GM19372 (cell line): Measurements from ENCODE around the gene ODAPH.
"Not testable (repeated sequence)": the region's sequence is repeated elsewhere in the genome, so short reads cannot be mapped to it uniquely, and the experiment has no call there.

Source experiments
- ATAC-seq: cut with Tn5 transposase; IDR thresholded peaks from one replicate; pipeline ENCODE4 v1.9.1; 2021; ENCODE audit warnings: mild to moderate bottlenecking, low read depth, moderate library complexity; ENCODE audit not compliant: unreplicated experiment

ODAPH gene

GRCh38 chr4:75544220-75544619 is 11.6 kb upstream of the ODAPH start:
- not testable (repeated sequence) for ATAC-seq

GRCh38 chr4:75544870-75545269 is 11.0 kb upstream of the ODAPH start:
- no peak for ATAC-seq

GRCh38 chr4:75545526-75545925 is 10.3 kb upstream of the ODAPH start:
- no peak for ATAC-seq

- no peak for ATAC-seq
Observed at GRCh38 chr4:75547647-75548387, 8.0 kb upstream of the ODAPH start.

DNA sequence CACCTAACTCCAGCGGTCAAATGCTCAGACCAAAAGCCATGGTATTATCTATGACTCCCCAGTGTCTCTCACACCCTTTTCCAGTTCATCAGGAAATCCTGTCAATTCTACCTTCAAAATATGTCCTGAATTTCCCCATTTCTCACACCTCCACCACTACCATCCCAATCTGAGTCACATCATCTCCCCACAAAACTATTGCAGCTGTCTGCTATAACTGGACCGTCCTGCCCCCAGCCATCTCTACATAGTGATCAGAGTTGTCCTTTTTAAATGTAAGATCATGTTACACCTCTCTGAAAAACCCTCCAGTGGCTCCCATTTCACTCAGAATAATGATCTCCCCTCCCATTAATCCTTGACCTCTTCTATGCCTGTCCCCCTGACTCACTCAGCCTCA is 6.8 kb upstream of the ODAPH start:
- ATAC-seq: no peak

GRCh38 chr4:75552452-75552851 is 3.4 kb upstream of the ODAPH start:
- ATAC-seq: no peak

- ATAC-seq: no peak
Observed at GRCh38 chr4:75557696-75558095, 1.8 kb downstream of the ODAPH start.

DNA sequence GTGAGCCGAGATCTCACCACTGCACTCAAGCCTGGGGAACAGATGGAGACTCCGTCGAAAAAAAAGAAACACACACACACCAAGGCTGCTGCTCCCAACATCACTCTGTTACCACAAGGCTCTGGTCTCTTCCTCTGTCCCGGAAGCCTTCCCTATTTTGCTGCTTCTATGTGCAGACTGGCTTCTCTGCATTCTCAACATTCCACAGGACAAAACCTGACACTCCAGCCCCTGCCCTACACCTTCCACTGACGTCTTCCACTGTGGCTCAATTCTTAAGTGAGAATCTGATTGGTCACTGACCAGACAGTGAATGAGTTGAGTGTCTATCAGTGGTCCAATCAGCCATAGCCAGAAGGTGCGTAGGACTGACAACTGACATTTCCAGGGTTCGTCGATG is 5.9 kb downstream of the ODAPH start:
- ATAC-seq: no peak

DNA sequence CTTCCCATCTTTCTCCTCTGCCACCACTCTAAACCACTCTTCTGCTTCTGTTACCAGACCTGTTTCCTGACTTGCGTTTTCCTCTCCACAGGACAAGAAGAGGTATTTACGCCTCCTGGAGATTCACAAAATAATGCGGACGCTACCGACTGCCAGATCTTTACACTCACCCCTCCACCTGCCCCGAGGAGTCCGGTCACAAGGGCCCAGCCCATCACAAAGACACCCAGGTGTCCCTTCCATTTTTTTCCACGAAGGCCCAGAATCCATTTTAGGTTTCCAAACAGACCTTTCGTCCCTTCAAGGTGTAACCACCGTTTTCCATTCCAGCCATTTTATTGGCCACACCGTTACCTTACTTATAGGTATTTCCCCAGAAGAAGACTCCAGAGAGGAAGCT is 8.2 kb downstream of the ODAPH start:
- no peak for ATAC-seq

DNA sequence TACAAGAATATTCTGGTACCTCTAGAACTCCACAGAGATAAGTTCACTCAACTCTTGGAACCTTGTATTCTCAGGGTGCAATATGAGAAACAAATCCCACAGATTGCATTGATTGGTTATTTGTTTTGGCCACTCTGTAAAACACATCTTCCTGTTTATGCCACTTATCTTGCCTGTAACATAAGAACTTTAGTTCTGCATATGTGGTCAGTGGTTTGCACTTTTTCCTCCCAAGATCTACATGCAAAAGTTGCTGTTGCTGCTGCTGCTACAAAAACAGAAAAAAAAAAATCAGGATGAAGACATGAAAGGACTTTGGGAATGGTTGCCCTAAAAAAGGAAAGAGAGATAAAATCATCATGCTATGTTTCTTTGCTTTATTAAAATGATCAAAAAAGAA is 9.6 kb downstream of the ODAPH start:
- ATAC-seq: no peak

GRCh38 chr4:75566911-75567310 is 11.0 kb downstream of the ODAPH start:
- no peak for ATAC-seq

DNA sequence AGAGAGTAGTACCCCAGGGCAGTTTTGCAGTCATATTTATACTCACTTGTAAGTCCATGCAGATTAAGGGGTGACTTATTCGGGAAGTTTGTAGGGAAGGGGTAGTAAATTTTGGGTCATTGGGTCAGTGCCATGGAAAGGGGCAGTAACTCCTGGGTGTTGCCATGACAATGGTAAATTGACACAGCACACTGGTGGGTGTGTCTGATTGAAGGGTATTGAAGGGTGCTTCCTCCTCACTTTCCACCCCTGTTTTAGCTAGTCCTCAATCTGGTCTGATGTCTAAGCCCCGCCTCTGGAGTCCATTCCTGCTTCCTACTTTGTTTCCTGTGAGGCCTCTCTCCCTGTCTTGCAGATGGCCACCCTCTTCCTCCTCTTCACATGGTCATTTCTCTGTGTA is 11.9 kb downstream of the ODAPH start:
- no peak for ATAC-seq

GRCh38 chr4:75584067-75584466 is 28.2 kb downstream of the ODAPH start:
- no peak for ATAC-seq

DNA sequence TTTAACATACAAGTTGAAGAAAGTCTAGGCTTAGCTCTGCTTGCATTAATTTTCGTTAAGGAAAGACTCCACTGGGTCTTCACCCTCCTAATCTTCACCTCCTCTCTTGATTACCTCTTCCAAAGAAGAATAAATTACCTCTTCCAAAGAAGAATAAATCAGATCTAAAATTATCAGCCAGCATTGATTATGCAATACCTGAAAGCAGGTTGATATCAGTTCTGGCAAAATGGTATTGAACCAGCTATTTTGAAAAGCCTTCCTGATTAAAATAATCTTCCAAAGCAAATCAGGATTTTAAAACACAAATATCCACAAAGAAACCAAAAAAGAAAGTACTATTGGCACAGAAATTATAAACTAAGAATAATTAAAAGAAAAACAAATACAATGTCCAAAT is 37.5 kb downstream of the ODAPH start:
- no peak for ATAC-seq

DNA sequence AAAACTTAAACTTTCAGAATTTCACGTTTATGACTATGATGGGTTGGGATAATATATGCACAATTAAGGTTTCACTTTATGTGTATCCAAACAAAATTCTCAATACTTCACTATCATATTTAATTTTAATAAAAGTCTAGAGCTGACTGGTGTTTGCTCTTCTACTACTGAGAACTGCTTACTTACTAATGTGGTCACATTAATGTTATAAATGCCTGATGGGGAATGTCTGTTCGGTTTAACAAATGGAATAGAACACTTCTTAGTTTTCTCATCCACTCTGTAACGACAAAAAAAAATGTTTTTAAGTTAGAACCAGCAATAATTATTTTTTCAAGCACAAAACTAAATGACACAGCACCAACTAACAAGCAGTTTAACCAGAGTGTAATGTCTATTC is 40.2 kb downstream of the ODAPH start:
- no peak for ATAC-seq

DNA sequence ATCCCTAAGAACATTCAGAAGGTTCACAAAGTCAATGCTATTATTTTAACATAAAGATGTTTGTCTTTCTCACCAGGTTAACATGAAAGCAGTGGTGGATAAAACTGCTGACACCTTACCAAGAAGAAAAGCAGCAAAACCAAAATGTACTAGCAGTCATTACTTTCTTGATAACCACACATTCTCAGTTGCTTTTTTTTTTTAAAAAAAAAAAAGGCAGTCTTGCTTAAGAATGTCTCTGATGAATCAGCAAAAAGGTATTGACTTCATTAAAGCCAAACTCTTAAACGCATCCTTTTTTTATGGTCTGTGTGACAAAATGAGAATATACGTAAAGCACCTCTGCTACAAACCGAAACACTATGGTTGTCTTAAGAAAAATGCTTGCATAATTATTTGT is 42.5 kb downstream of the ODAPH start:
- ATAC-seq: no peak

DNA sequence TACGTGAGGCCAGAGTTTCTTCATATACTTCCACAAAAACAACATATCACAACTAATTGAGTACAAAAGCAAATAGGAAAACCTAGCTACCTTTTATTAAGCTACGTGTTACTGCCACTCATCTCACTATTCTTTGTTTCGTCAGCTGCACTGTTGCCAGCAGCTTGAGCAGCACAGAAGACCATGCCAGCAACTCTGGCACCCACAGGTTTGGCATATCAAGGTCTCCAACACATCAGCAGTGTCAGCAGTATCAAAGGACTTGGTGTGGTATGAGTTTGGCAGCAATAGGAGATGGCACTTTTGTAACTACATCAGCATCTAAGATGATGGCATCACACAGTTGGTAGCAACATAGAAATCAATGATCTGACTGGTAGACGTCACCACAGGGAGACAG is 43.8 kb downstream of the ODAPH start:
- no peak for ATAC-seq

GRCh38 chr4:75605928-75606327 is 50.1 kb downstream of the ODAPH start:
- ATAC-seq: no peak

GRCh38 chr4:75612306-75612705 is 56.4 kb downstream of the ODAPH start:
- ATAC-seq: no peak
